ENCODE measurements around the gene TCF7L2. TPM values are rescaled to one million over a fixed set of nuclear protein-coding genes. Genes with fewer than 3 reads are reported as not detected.

TCF7L2 gene
- total RNA-seq, 1 experiment from 2014 or later, result 45.2 TPM

GRCh38 chr10:113148071-113148825 is 198.2 kb downstream of the TCF7L2 start:
- ChIA-PET POLR2A (interaction anchor here (0.6 kb wide), 1 partner anchor 11 kb away, joined by 7 read pairs; no protein-coding TSS in a partner anchor), CTCF (no interaction called here)
- DNase-seq (ENCODE audit: low read depth, low spot score), result no peak
- Histone ChIP-seq H3K4me3 (ENCODE audit: low read depth in 2 of 2, low read length in 2 of 2) (no peak overlapping the region), H3K36me3 (ENCODE audit: control insufficient read depth, insufficient read depth, low read length) (peaks cover 44% of the 10 kb centered on the region), H3K4me1 (ENCODE audit: control insufficient read depth, insufficient read depth, low read length) (no peaks in the 10 kb centered on the region), H3K27me3 (ENCODE audit: control insufficient read depth, insufficient read depth, low read length) (no peaks in the 10 kb centered on the region), H3K9me3 (ENCODE audit: control insufficient read depth, insufficient read depth, low read depth, low read length) (no peaks in the 10 kb centered on the region), H3K27ac (ENCODE audit: low read length) (no peak overlapping the region)
- BruUV-seq (replicated peaks), result no TSS peak
- in situ Hi-C loops (cut with HindIII; ENCODE audit: low pct_unique_long_range_greater_than_20kb, low sequenced_read_pairs) (no loop called here), intact Hi-C loops (cut with micrococcal nuclease; ENCODE audit: unreplicated experiment) (no loop called here)
- ATAC-seq, result no peak
- no peak for TF ChIP-seq TCF7L2 (IDR thresholded peaks at IDR 0.05; ENCODE audit: low read depth, low read length)
- no peak for TF ChIP-seq REST (IDR thresholded peaks at IDR 0.05; ENCODE audit: insufficient read depth in 1 of 2, low read depth in 2 of 2, low read length in 1 of 2)
- TF ChIP-seq CTCF (IDR thresholded peaks at IDR 0.05), result no peak
- no peak for TF ChIP-seq SIN3A (IDR thresholded peaks at IDR 0.05; ENCODE audit: borderline replicate concordance, insufficient read depth, low read depth, low read length)
- TF ChIP-seq POLR2AphosphoS5 (IDR thresholded peaks at IDR 0.05; ENCODE audit: low read depth, low read length), result no peak

DNA sequence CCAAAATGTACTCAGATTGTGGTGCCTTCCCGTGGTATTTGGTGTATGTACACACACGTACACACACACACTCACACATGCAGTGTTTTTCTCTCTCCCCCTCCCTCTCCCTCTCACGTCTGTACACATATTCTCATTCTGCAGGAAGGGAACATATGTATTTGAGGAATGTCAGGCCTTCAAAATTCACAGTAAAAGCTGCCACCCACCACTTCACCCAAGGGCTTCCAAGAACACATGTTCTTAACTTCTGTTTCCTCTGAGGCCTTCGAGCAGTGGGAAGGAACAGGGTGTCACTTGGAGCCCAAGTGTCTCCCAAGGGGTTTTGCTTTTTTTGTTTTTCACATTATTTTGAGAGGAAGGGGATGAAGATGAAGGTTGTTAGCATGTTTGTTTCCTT is 198.9 kb downstream of the TCF7L2 start:
- POLR2A ChIA-PET, result no interaction called here

More for the DNA sequence above, 198.9 kb downstream of the TCF7L2 start:
- intact Hi-C loops (cut with micrococcal nuclease; ENCODE audit: unreplicated experiment), result no loop called here
- H3K4me1 ChIP-seq (ENCODE audit: control insufficient read depth, insufficient read depth, low read length), result no peaks in the 10 kb centered on the region
- H3K36me3 ChIP-seq (ENCODE audit: control insufficient read depth, insufficient read depth, low read length), result peaks cover 45% of the 10 kb centered on the region
- H3K27ac ChIP-seq (ENCODE audit: low read length), result no peak overlapping the region
- ATAC-seq (no peak), DNase-seq (ENCODE audit: low read depth, low spot score) (no peak)
- H3K4me3 ChIP-seq (ENCODE audit: low read depth in 2 of 2, low read length in 2 of 2), result no peak overlapping the region
- CTCF ChIA-PET, result no interaction called here
- no peak for TF ChIP-seq TCF7L2 (IDR thresholded peaks at IDR 0.05; ENCODE audit: low read depth, low read length)
- no peak for TF ChIP-seq REST (IDR thresholded peaks at IDR 0.05; ENCODE audit: insufficient read depth in 1 of 2, low read depth in 2 of 2, low read length in 1 of 2)
- no peak for TF ChIP-seq POLR2AphosphoS5 (IDR thresholded peaks at IDR 0.05; ENCODE audit: low read depth, low read length)
- TF ChIP-seq SIN3A (IDR thresholded peaks at IDR 0.05; ENCODE audit: borderline replicate concordance, insufficient read depth, low read depth, low read length), result no peak
- no peak for TF ChIP-seq CTCF (IDR thresholded peaks at IDR 0.05)
- no peaks in the 10 kb centered on the region for H3K27me3 ChIP-seq (ENCODE audit: control insufficient read depth, insufficient read depth, low read length)
- no peaks in the 10 kb centered on the region for H3K9me3 ChIP-seq (ENCODE audit: control insufficient read depth, insufficient read depth, low read depth, low read length)
- in situ Hi-C loops (cut with HindIII; ENCODE audit: low pct_unique_long_range_greater_than_20kb, low sequenced_read_pairs), result no loop called here
- no TSS peak for BruUV-seq (replicated peaks)
